ENCODE results near the gene PCDHGA1.

DNA sequence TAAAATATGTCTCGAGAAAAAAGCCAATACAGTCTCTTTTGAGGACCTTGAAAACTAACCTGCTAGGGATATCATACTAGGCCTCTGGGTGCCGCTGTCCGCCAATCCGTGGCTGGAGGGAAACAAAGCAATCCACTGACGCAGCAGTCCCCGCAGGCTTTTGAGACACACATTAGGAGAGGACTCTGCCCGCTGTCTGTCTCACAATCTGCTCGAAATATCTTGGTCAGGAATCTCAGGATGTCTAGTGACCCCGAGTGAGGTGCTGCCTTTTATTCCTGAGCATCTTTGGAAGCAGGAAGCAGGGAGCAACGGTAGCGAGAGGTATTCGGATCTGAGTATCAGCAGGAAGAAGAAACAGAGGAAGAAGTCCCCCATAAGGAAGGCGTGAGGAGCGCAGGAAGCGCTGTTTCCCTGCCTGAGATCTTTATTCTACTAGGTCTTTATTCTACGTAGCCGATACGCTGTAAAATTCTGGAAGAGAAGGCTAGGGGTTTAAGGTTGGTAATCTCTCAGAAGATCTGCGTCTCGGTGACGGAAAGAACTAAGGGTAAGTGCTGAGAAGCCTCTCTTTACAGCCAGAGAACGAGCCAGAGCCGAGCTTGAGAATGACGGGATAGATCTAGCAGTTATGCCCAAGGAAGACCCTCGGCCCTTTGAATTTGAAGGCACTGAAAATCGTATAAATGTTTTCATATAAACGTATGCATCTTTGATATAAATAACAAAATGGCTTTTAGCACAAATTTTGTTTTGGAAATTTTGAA is 4.0 kb upstream of the PCDHGA1 start:
- TF ChIP-seq, protein P1, sequence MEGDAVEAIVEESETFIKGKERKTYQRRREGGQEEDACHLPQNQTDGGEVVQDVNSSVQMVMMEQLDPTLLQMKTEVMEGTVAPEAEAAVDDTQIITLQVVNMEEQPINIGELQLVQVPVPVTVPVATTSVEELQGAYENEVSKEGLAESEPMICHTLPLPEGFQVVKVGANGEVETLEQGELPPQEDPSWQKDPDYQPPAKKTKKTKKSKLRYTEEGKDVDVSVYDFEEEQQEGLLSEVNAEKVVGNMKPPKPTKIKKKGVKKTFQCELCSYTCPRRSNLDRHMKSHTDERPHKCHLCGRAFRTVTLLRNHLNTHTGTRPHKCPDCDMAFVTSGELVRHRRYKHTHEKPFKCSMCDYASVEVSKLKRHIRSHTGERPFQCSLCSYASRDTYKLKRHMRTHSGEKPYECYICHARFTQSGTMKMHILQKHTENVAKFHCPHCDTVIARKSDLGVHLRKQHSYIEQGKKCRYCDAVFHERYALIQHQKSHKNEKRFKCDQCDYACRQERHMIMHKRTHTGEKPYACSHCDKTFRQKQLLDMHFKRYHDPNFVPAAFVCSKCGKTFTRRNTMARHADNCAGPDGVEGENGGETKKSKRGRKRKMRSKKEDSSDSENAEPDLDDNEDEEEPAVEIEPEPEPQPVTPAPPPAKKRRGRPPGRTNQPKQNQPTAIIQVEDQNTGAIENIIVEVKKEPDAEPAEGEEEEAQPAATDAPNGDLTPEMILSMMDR (IDR thresholded peaks at IDR 0.05; ENCODE audit: low read depth, low read length, missing input control) = no peak
- TF ChIP-seq RAD21 (IDR thresholded peaks at IDR 0.05) = peak in 1 of 2 donors; percentile 13
- TF ChIP-seq TAF1 (conservative IDR thresholded peaks at IDR 0.05) = no peak
- TF ChIP-seq, protein P2, sequence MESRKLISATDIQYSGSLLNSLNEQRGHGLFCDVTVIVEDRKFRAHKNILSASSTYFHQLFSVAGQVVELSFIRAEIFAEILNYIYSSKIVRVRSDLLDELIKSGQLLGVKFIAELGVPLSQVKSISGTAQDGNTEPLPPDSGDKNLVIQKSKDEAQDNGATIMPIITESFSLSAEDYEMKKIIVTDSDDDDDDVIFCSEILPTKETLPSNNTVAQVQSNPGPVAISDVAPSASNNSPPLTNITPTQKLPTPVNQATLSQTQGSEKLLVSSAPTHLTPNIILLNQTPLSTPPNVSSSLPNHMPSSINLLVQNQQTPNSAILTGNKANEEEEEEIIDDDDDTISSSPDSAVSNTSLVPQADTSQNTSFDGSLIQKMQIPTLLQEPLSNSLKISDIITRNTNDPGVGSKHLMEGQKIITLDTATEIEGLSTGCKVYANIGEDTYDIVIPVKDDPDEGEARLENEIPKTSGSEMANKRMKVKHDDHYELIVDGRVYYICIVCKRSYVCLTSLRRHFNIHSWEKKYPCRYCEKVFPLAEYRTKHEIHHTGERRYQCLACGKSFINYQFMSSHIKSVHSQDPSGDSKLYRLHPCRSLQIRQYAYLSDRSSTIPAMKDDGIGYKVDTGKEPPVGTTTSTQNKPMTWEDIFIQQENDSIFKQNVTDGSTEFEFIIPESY (IDR thresholded peaks at IDR 0.05) = no peak
- TF ChIP-seq, protein P3, sequence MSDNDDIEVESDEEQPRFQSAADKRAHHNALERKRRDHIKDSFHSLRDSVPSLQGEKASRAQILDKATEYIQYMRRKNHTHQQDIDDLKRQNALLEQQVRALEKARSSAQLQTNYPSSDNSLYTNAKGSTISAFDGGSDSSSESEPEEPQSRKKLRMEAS (IDR thresholded peaks at IDR 0.05) = no peak
- TF ChIP-seq, protein P4, sequence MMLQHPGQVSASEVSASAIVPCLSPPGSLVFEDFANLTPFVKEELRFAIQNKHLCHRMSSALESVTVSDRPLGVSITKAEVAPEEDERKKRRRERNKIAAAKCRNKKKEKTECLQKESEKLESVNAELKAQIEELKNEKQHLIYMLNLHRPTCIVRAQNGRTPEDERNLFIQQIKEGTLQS (IDR thresholded peaks at IDR 0.05) = no peak
- no peak for TF ChIP-seq RXRA (IDR thresholded peaks at IDR 0.05)
- no peak for TF ChIP-seq SP1 (IDR thresholded peaks at IDR 0.05)
- TF ChIP-seq YY1 (IDR thresholded peaks at IDR 0.05) = no peak
- no peak for TF ChIP-seq NR2F2 (IDR thresholded peaks at IDR 0.05)
- TF ChIP-seq, protein P5, sequence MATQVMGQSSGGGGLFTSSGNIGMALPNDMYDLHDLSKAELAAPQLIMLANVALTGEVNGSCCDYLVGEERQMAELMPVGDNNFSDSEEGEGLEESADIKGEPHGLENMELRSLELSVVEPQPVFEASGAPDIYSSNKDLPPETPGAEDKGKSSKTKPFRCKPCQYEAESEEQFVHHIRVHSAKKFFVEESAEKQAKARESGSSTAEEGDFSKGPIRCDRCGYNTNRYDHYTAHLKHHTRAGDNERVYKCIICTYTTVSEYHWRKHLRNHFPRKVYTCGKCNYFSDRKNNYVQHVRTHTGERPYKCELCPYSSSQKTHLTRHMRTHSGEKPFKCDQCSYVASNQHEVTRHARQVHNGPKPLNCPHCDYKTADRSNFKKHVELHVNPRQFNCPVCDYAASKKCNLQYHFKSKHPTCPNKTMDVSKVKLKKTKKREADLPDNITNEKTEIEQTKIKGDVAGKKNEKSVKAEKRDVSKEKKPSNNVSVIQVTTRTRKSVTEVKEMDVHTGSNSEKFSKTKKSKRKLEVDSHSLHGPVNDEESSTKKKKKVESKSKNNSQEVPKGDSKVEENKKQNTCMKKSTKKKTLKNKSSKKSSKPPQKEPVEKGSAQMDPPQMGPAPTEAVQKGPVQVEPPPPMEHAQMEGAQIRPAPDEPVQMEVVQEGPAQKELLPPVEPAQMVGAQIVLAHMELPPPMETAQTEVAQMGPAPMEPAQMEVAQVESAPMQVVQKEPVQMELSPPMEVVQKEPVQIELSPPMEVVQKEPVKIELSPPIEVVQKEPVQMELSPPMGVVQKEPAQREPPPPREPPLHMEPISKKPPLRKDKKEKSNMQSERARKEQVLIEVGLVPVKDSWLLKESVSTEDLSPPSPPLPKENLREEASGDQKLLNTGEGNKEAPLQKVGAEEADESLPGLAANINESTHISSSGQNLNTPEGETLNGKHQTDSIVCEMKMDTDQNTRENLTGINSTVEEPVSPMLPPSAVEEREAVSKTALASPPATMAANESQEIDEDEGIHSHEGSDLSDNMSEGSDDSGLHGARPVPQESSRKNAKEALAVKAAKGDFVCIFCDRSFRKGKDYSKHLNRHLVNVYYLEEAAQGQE (IDR thresholded peaks at IDR 0.05) = no peak

All from liver (tissue), 3 donors.